HG02588 (cell line): ENCODE data around the gene KCNMB2.

Source experiments
- ATAC-seq: cut with Tn5 transposase; IDR thresholded peaks from one replicate; pipeline ENCODE4 v1.9.1; 2021; ENCODE audit warnings: mild to moderate bottlenecking, moderate library complexity; ENCODE audit not compliant: unreplicated experiment

The KCNMB2 gene

GRCh38 chr3:178634975-178635374 is 98.7 kb downstream of the KCNMB2 start:
- no peak for ATAC-seq

GRCh38 chr3:178637802-178638201 is 101.6 kb downstream of the KCNMB2 start:
- ATAC-seq: no peak

- no peak for ATAC-seq
Measured at GRCh38 chr3:178645503-178645902, 109.3 kb downstream of the KCNMB2 start.

- ATAC-seq: no peak
Measured at GRCh38 chr3:178646186-178646862, 110.1 kb downstream of the KCNMB2 start.

GRCh38 chr3:178655488-178655887 is 119.3 kb downstream of the KCNMB2 start:
- ATAC-seq: no peak

GRCh38 chr3:178658694-178659325 is 122.6 kb downstream of the KCNMB2 start:
- ATAC-seq: no peak

- peak; percentile 75 for ATAC-seq
Measured at GRCh38 chr3:178663201-178663934, 127.1 kb downstream of the KCNMB2 start.

- ATAC-seq: no peak
Measured at GRCh38 chr3:178665747-178666146, 129.5 kb downstream of the KCNMB2 start.

- ATAC-seq: no peak
Measured at GRCh38 chr3:178669022-178669601, 132.9 kb downstream of the KCNMB2 start.

GRCh38 chr3:178669758-178670157 is 133.5 kb downstream of the KCNMB2 start:
- peak; percentile 48 for ATAC-seq

- ATAC-seq: peak; percentile 41
Measured at GRCh38 chr3:178671377-178671776, 135.1 kb downstream of the KCNMB2 start.

- peak; percentile 36 for ATAC-seq
Measured at GRCh38 chr3:178671791-178672190, 135.6 kb downstream of the KCNMB2 start.

- ATAC-seq: no peak
Measured at GRCh38 chr3:178672275-178672674, 136.0 kb downstream of the KCNMB2 start.

- ATAC-seq: no peak
Measured at GRCh38 chr3:178673529-178673928, 137.3 kb downstream of the KCNMB2 start.

GRCh38 chr3:178676077-178676476 is 139.8 kb downstream of the KCNMB2 start:
- no peak for ATAC-seq

- peak; percentile 63 for ATAC-seq
Measured at GRCh38 chr3:178676942-178677790, 140.9 kb downstream of the KCNMB2 start.

- ATAC-seq: no peak
Measured at GRCh38 chr3:178677961-178678360, 141.7 kb downstream of the KCNMB2 start.

- ATAC-seq: no peak
Measured at GRCh38 chr3:178680037-178680436, 143.8 kb downstream of the KCNMB2 start.

- no peak for ATAC-seq
Measured at GRCh38 chr3:178680489-178680888, 144.3 kb downstream of the KCNMB2 start.

- no peak for ATAC-seq
Measured at GRCh38 chr3:178684881-178685590, 148.8 kb downstream of the KCNMB2 start.
